A673 (cell line): Measurements from ENCODE around the gene FOXC2.

ENCODE experiments used
- EZH2 ChIP-seq: fragments of 200-600 bp; sonication (generic); IDR thresholded peaks from 2 replicates; pipeline ENCODE4 v1.6.1; 2017; ENCODE audit warnings: borderline replicate concordance, low read depth, mild to moderate bottlenecking, mixed read lengths, antibody characterized with exemption, low read length; ENCODE audit not compliant: poor library complexity, severe bottlenecking
- TF ChIP-seq, protein P1 (sequence below): fragments of 300-800, 200-600 bp; sonication (generic); conservative IDR thresholded peaks from 2 replicates; pipeline ENCODE4 v1.5.1; 2017; ENCODE audit warnings: low read depth, mild to moderate bottlenecking, antibody characterized with exemption, low read length, moderate library complexity, mixed read lengths

GRCh38 chr16:86542756-86543750 lies 23.6 kb upstream of the FOXC2 start:
- TF ChIP-seq, protein P1, sequence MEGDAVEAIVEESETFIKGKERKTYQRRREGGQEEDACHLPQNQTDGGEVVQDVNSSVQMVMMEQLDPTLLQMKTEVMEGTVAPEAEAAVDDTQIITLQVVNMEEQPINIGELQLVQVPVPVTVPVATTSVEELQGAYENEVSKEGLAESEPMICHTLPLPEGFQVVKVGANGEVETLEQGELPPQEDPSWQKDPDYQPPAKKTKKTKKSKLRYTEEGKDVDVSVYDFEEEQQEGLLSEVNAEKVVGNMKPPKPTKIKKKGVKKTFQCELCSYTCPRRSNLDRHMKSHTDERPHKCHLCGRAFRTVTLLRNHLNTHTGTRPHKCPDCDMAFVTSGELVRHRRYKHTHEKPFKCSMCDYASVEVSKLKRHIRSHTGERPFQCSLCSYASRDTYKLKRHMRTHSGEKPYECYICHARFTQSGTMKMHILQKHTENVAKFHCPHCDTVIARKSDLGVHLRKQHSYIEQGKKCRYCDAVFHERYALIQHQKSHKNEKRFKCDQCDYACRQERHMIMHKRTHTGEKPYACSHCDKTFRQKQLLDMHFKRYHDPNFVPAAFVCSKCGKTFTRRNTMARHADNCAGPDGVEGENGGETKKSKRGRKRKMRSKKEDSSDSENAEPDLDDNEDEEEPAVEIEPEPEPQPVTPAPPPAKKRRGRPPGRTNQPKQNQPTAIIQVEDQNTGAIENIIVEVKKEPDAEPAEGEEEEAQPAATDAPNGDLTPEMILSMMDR: no peak
- no peak for TF ChIP-seq EZH2
